Measurements from ENCODE around the gene DIP2B.

- TF ChIP-seq EP300 (IDR thresholded peaks at IDR 0.05) = no peak
- no peak for TF ChIP-seq CTCF (IDR thresholded peaks at IDR 0.05)
- no peak for TF ChIP-seq POLR2AphosphoS5 (IDR thresholded peaks at IDR 0.05)
Measured at GRCh38 chr12:50718760-50719159, 214.0 kb downstream of the DIP2B start.

All from upper lobe of left lung (tissue), 4 donors.